ENCODE measurements around the gene PANX1.
"Not testable (repeated sequence)": the region's sequence is repeated elsewhere in the genome, so short reads cannot be mapped to it uniquely, and the experiment has no call there.

The PANX1 gene

GRCh38 chr11:94111241-94111640 lies 17.4 kb upstream of the PANX1 start:
- no peak for TF ChIP-seq CTCF (IDR thresholded peaks at IDR 0.05)
- no peaks in the 10 kb centered on the region for H3K27me3 Mint-ChIP-seq (ENCODE audit: low read depth, poor library complexity)
- no peak overlapping the region for H3K27ac Mint-ChIP-seq
- peaks cover 4% of the 10 kb centered on the region for H3K9me3 Mint-ChIP-seq
- H3K4me3 Mint-ChIP-seq, result no peak overlapping the region
- H3K4me1 Mint-ChIP-seq, result no peaks in the 10 kb centered on the region
- DNase-seq, result no peak
- H3K36me3 Mint-ChIP-seq (ENCODE audit: low read depth), result no peaks in the 10 kb centered on the region

GRCh38 chr11:94111660-94112059 lies 17.0 kb upstream of the PANX1 start:
- no peak for TF ChIP-seq CTCF (IDR thresholded peaks at IDR 0.05)
- DNase-seq, result no peak
- no peak overlapping the region for H3K27ac Mint-ChIP-seq
- peaks cover 2% of the 10 kb centered on the region for H3K9me3 Mint-ChIP-seq
- no peak overlapping the region for H3K4me3 Mint-ChIP-seq
- no peaks in the 10 kb centered on the region for H3K27me3 Mint-ChIP-seq (ENCODE audit: low read depth, poor library complexity)
- no peaks in the 10 kb centered on the region for H3K4me1 Mint-ChIP-seq
- no peaks in the 10 kb centered on the region for H3K36me3 Mint-ChIP-seq (ENCODE audit: low read depth)

DNA sequence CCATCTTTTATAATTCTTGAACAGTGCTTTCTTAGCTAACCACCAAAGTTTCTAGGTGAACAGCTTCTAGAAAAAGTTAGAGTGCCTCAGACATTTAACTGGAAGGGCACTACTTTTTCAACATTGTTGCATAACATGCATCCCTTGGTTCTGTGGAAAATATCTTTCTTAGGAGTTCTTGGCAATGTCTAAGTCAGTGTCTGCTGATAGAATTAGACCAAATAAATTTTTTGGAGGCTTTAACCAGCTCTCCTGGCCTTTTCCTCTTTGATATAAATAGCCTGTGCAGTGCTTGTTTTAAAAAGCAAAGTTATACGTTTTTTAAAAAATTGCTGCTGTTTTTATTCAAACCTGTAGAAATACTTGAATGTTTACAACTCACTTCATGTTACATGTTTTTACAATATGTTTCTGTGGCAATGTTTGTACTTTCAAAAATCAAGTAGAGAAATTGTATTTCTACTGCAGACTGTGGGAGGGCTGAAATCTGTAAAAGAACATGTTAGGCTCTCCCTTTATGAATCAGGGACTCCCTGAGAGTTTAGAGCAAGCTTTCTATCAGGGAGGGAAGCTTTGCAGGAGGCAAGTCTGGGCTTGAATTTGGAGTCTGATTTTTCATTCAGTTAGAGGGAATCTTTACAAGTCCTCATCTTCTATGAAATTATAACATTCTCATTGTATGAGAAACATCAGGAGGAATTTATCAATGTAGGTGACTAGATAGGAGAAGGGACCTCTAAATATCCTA lies 16.3 kb upstream of the PANX1 start:
- Mint-ChIP-seq H3K4me3 (no peak overlapping the region), H3K27me3 (ENCODE audit: low read depth, poor library complexity) (no peaks in the 10 kb centered on the region), H3K9me3 (no peaks in the 10 kb centered on the region), H3K27ac (no peak overlapping the region), H3K36me3 (ENCODE audit: low read depth) (no peaks in the 10 kb centered on the region), H3K4me1 (no peaks in the 10 kb centered on the region)
- TF ChIP-seq CTCF (IDR thresholded peaks at IDR 0.05), result no peak
- no peak for DNase-seq

- H3K27me3 Mint-ChIP-seq (ENCODE audit: low read depth, poor library complexity), result no peaks in the 10 kb centered on the region
Observed at GRCh38 chr11:94117197-94117574, 11.5 kb upstream of the PANX1 start.

GRCh38 chr11:94117871-94118270 lies 10.8 kb upstream of the PANX1 start:
- no peaks in the 10 kb centered on the region for H3K27me3 Mint-ChIP-seq (ENCODE audit: low read depth, poor library complexity)
- no peaks in the 10 kb centered on the region for H3K36me3 Mint-ChIP-seq (ENCODE audit: low read depth)
- H3K4me3 Mint-ChIP-seq, result no peak overlapping the region
- TF ChIP-seq CTCF (IDR thresholded peaks at IDR 0.05), result no peak
- no peaks in the 10 kb centered on the region for H3K4me1 Mint-ChIP-seq
- no peak for DNase-seq
- no peaks in the 10 kb centered on the region for H3K9me3 Mint-ChIP-seq
- H3K27ac Mint-ChIP-seq, result no peak overlapping the region

More at GRCh38 chr11:94117197-94117574, 11.5 kb upstream of the PANX1 start:
- Mint-ChIP-seq H3K36me3 (ENCODE audit: low read depth) (no peaks in the 10 kb centered on the region), H3K27ac (no peak overlapping the region), H3K4me3 (no peak overlapping the region), H3K4me1 (no peaks in the 10 kb centered on the region), H3K9me3 (no peaks in the 10 kb centered on the region)
- no peak for TF ChIP-seq CTCF (IDR thresholded peaks at IDR 0.05)
- no peak for DNase-seq

- H3K9me3 Mint-ChIP-seq; H3K27ac Mint-ChIP-seq; H3K27me3 Mint-ChIP-seq (ENCODE audit: low read depth, poor library complexity); DNase-seq; H3K36me3 Mint-ChIP-seq (ENCODE audit: low read depth); H3K4me3 Mint-ChIP-seq; H3K4me1 Mint-ChIP-seq: not testable (repeated sequence)
Observed at GRCh38 chr11:94119676-94120075, 9.0 kb upstream of the PANX1 start.

- not testable (repeated sequence) for H3K36me3 Mint-ChIP-seq (ENCODE audit: low read depth); H3K4me1 Mint-ChIP-seq; H3K4me3 Mint-ChIP-seq; H3K27ac Mint-ChIP-seq; DNase-seq; H3K27me3 Mint-ChIP-seq (ENCODE audit: low read depth, poor library complexity)
- H3K9me3 Mint-ChIP-seq, result peaks cover 12% of the 10 kb centered on the region
Observed at GRCh38 chr11:94120516-94120915, 8.1 kb upstream of the PANX1 start.
